HCT116 (cell line): ENCODE results near the gene TMCO1.

Experiments used
- CEBPB ChIP-seq: IDR thresholded peaks from 2 replicates; pipeline ENCODE4 v1.6.1; 2012; ENCODE audit warnings: low read depth
- CTCF ChIP-seq, 3 experiments: fragments of 200-600 bp in 1 of 3; sonication (generic) in 1 of 3; IDR thresholded peaks in 2 of 3; conservative IDR thresholded peaks in 1 of 3; 2 replicates each; pipeline ENCODE4 v1.5.1; 2012 to 2017; ENCODE audit warnings: low read depth in 2 of 3, low read length in 2 of 3, antibody characterized with exemption in 1 of 3, borderline replicate concordance in 1 of 3, control low read depth in 1 of 3, mild to moderate bottlenecking in 1 of 3, mixed read lengths in 1 of 3, mixed run types in 1 of 3, moderate library complexity in 1 of 3; ENCODE audit not compliant: insufficient read depth in 1 of 3
- EGR1 ChIP-seq: IDR thresholded peaks from 2 replicates; pipeline ENCODE4 v1.6.1; 2012; ENCODE audit warnings: low read depth
- EZH2 ChIP-seq: fragments of 200-600 bp; sonication (generic); IDR thresholded peaks from 2 replicates; pipeline ENCODE4 v1.6.1; 2017; ENCODE audit warnings: antibody characterized with exemption, mixed run types
- EZH2phosphoT487 ChIP-seq: fragments of 200-600 bp; IDR thresholded peaks from 2 replicates; pipeline ENCODE4 v1.6.1; 2018; ENCODE audit warnings: antibody characterized with exemption, borderline replicate concordance
- JUND ChIP-seq: IDR thresholded peaks from 2 replicates; pipeline ENCODE4 v1.6.1; 2012
- MAX ChIP-seq: IDR thresholded peaks from 2 replicates; pipeline ENCODE4 v1.6.1; 2012
- POLR2A ChIP-seq: IDR thresholded peaks from 2 replicates; pipeline ENCODE4 v1.7.0; 2011; ENCODE audit warnings: borderline replicate concordance; ENCODE audit not compliant: insufficient read depth, insufficient read length; ENCODE audit errors: extremely low read depth
- POLR2AphosphoS5 ChIP-seq: IDR thresholded peaks from 2 replicates; pipeline ENCODE4 v1.6.1; 2011; ENCODE audit warnings: mild to moderate bottlenecking, low read depth, low read length, moderate library complexity
- RAD21 ChIP-seq: IDR thresholded peaks from 2 replicates; pipeline ENCODE4 v1.6.1; 2012; ENCODE audit warnings: low read depth, mild to moderate bottlenecking
- REST ChIP-seq: IDR thresholded peaks from 2 replicates; pipeline ENCODE4 v1.6.1; 2012; ENCODE audit warnings: low read depth

- TF ChIP-seq POLR2AphosphoS5 (no peak), EGR1 (no peak), CTCF (IDR thresholded peaks at IDR 0.05 in 2 of 3, conservative IDR thresholded peaks at IDR 0.05 in 1 of 3; ENCODE audit: borderline replicate concordance in 1 of 3, insufficient read depth in 1 of 3, low read depth in 2 of 3, low read length in 2 of 3) (no peak), CEBPB (no peak), REST (no peak), EZH2 (no peak), POLR2A (no peak), EZH2phosphoT487 (no peak), JUND (no peak), RAD21 (no peak), MAX (no peak)
Measured at GRCh38 chr1:165772739-165773138, 4.1 kb upstream of the TMCO1 start.
